Kasumi-1 (cell line): ENCODE results near the gene TUT7.

Source experiments
- DNase-seq, 2 experiments: peaks; one replicate each; lab custom pipeline; 2025; lab: John Stamatoyannopoulos, UW

TUT7 gene

DNA sequence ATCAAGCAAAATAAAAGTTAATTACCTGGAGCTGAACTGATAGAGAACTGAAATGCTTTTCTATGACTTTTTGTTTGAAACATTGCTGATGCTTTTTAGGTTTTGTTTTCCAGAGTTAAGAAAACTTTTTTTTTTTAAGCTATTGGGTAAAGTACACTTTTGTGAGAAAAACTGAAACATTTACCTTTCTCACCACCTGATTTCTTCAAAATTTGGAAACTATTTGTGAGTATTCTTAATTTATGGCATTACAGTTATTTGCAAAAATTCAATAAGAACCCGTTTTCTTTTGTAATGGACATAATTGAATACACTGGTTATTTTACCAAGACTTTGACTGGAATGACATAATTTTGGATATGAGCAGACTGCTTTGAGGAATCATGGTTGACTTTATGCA, 101.3 kb downstream of the TUT7 start:
- DNase-seq = no peak

DNA sequence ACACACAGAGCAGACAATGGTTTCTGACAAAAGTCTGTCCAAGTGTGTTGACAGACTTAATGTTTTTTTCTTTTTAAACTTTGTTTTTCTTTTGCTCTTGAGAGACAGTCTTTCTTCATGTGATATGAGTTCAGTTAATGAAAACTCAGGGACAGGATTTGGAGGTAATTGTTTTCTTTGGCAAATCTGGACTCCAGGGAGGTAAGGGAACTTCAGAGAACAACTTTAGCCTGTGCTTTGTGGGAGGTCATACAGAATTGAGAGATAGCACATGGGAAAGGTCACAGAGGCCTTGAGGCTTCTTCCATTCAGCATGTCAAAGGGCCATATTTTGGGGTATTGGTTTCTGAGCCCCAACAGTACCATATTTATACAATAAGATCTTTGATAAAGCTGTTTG, 104.1 kb downstream of the TUT7 start:
- no peak for DNase-seq

DNA sequence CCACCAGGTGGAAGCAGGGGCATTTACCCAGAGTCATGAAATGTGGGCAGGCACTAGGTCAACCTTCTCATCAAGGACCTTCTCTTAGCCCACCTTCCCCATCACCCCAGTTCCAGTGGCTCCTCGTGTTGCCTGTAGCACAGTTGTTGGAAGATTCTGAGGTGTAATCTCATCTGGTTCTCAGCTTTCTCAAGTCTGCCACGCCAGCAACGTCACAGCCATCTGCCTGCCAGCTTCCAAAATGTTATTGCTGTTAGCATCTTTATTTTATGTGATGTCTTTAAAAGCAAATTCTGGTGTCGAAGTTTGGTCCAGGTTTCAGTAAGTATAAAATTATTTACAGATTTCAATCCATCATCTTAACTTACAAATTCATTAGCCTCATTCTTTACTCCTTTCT, 105.5 kb downstream of the TUT7 start:
- DNase-seq = no peak

DNA sequence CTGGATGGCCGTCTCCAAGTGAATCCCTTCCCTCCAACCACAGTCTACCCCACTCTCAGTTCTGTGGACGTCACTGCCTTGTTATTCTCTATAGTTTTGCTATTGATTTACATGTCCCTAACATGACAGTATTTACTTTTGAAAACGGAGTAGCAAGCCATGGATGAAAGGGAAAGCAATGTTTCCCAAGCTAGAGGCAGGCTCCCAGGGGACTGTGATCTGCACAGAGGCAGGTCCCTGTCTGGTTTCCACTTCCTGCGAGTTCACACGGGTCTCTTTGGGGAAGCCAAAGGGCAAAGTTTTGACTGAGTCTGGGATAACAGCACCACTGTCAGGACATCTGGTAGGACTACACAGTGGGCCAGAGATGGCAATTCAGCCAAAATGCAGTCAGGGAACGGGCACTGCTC, 107.5 kb downstream of the TUT7 start:
- no peak for DNase-seq

DNA sequence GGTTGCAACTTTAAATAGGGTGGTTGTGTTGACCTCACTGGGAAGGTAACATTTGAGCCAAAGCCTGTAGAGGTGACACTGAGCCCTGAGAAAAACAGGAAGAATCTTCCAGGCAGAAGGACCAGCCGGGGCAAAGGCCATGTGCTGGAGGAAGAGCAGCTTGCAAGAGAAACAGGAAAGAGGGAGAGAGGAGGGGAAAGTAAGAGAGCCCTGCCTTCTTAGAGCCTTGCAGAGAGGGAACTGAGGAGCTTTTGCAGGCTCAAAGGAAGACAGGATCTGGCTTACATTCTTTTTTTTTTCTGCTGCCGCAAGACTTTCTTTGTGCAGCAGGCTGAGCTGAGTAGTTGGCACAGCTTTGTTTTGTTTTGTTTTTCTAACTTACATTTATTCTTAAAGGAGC, 112.1 kb downstream of the TUT7 start:
- DNase-seq = peak; percentile 34 to 48

DNA sequence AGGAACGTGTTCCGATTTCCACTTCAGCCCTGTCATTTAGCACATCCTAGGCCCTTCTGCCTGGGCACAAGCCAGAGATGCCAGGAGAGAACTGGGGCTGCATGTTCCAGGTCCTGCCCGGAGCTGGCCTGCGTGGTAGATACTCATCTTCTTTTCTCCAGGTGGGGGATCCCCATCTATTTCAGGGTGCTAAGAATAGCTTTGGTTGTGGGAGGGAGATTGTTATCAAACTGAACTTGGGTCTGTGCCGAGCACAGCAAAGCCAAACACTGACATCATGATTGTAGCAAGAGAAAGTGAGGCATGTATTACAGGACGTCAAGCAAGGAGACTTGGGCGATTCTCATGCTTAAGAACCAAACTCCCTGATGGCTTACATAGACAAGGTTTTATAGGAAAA, 113.0 kb downstream of the TUT7 start:
- DNase-seq = no peak

DNA sequence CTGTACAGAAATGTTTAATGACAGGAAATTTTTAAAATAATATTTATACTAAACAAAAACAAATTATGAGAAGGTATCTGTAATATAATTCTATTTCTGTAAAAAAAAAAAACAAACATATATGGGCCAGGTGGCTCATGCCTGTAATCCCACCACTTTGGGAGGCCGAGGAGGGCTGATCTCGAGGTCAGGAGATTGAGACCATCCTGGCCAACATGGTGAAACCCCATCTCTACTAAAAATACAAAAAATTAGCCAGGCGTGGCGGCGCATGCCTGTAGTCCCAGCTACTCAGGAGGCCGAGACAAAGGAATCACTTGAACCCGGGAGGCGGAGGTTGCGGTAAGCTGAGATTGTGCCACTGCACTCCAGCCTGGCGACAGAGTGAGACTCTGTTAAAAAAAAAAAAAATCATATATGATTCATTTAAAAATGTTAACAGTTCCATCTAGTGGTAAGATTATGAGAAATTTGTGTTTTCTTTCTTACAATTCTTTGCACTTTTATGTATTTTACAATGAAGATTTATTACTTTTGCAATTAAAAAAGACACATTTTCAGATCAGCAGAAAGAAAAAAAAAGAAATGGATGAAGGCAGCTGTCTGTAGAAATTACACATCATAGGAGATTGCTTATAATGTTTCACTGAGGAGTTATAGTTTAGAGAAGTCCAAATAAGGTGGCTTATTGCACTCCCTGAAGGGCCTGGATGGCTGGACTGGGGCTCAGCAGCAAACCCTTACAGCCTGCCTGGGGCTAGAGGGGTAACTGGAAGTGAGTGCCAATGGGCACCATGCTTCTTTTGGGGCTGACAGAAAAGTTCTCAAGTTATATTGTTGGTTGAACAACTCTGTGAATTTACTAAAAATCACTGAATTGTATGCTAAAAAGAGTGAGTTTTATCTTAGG, 115.1 kb downstream of the TUT7 start:
- peak; percentile 37 to 41 for DNase-seq
